Common myeloid progenitor, CD34-positive (primary cell): ENCODE data around the gene ZP1.
"Not testable (repeated sequence)": the region's sequence is repeated elsewhere in the genome, so short reads cannot be mapped to it uniquely, and the experiment has no call there.

Experiments used
- CTCF ChIA-PET: fragments of 350-600 bp; sonication (Branson Sonifier 250); formaldehyde crosslinking; loops from one replicate; lab custom pipeline; 2021; ENCODE audit warnings: antibody characterized with exemption; lab: Charles Lee
- POLR2A ChIA-PET: fragments of 350-600 bp; sonication (Branson Sonifier 250); formaldehyde crosslinking; loops from one replicate; lab custom pipeline; 2021; ENCODE audit warnings: antibody characterized with exemption; lab: Charles Lee
- DNase-seq, 3 donors: peaks; one replicate each; pipeline versions ENCODE4 v3.0.0 to v3.0.0-alpha.2; 2013
- H3K27ac ChIP-seq, 2 experiments: 1 replicate in 1 of 2; 2 replicates in 1 of 2; pipeline ENCODE4 v1.7.0; 2013; ENCODE audit warnings: inconsistent platforms in 2 of 2, low read length in 2 of 2, mild to moderate bottlenecking in 2 of 2, low read depth in 1 of 2, moderate library complexity in 1 of 2; ENCODE audit not compliant: severe bottlenecking in 2 of 2, insufficient read depth in 1 of 2, poor library complexity in 1 of 2
- H3K27me3 ChIP-seq, 5 experiments: replicated peaks in 2 of 5; 1 replicate in 3 of 5; 2 replicates in 2 of 5; pipeline versions ENCODE4 v1.6.1 to v1.7.0; 2013; ENCODE audit warnings: low read length in 4 of 5, mild to moderate bottlenecking in 2 of 5, moderate library complexity in 2 of 5, inconsistent platforms in 1 of 5; ENCODE audit not compliant: insufficient read depth in 5 of 5, control insufficient read depth in 4 of 5
- H3K36me3 ChIP-seq, 4 experiments: 1 replicate in 2 of 4; 2 replicates in 2 of 4; pipeline versions ENCODE4 v1.6.1 to v1.7.0; 2013; ENCODE audit warnings: low read length in 3 of 4, control low read depth in 1 of 4, mild to moderate bottlenecking in 1 of 4; ENCODE audit not compliant: control insufficient read depth in 4 of 4, insufficient read depth in 4 of 4
- H3K4me1 ChIP-seq, 4 experiments: 1 replicate in 3 of 4; 2 replicates in 1 of 4; pipeline versions ENCODE4 v1.6.1 to v1.7.1; 2013; ENCODE audit warnings: low read length in 3 of 4, mild to moderate bottlenecking in 3 of 4, control low read depth in 1 of 4, inconsistent platforms in 1 of 4, moderate library complexity in 1 of 4; ENCODE audit not compliant: control insufficient read depth in 4 of 4, insufficient read depth in 4 of 4; ENCODE audit errors: control extremely low read depth in 1 of 4
- H3K4me3 ChIP-seq, 7 experiments: 1 replicate in 4 of 7; 2 replicates in 3 of 7; pipeline versions ENCODE4 v1.5.1 to v1.7.0; 2013; ENCODE audit warnings: mild to moderate bottlenecking in 7 of 7, low read length in 6 of 7, moderate library complexity in 6 of 7, inconsistent platforms in 2 of 7, low read depth in 2 of 7, control low read depth in 1 of 7; ENCODE audit not compliant: insufficient read depth in 4 of 7, control insufficient read depth in 1 of 7; ENCODE audit errors: extremely low read depth in 1 of 7
- H3K9me3 ChIP-seq, 5 experiments: 1 replicate in 4 of 5; 2 replicates in 1 of 5; pipeline versions ENCODE4 v1.6.1 to v1.7.1; 2013; ENCODE audit warnings: low read length in 4 of 5, mild to moderate bottlenecking in 2 of 5, inconsistent platforms in 1 of 5, low read depth in 1 of 5, moderate library complexity in 1 of 5; ENCODE audit not compliant: control insufficient read depth in 4 of 5, insufficient read depth in 2 of 5; ENCODE audit errors: control extremely low read depth in 1 of 5
- WGBS: methylation state at CpG from one replicate; pipeline ENCODE4 v1.1.5; 2013; ENCODE audit not compliant: insufficient coverage; 5-methylcytosine and 5-hydroxymethylcytosine counted together

ZP1 gene

GRCh38 chr11:60902625-60903024 is 35.3 kb downstream of the ZP1 start:
- H3K27ac ChIP-seq: no peak overlapping the region
- WGBS: 97% methylated on average over 9 of the region's 11 CpGs
- CTCF ChIA-PET: interaction anchor here (1.0 to 10.5 kb wide), 7 partner anchors 11 to 139 kb away, joined by 3 to 138 read pairs (median 6); partner anchors contain the start of gene TMEM109
- DNase-seq: no peak
- POLR2A ChIA-PET: interaction anchor here (1.5 kb wide), 1 partner anchor 72 kb away, joined by 3 read pairs; no protein-coding TSS in a partner anchor
- H3K27me3 ChIP-seq: no peaks in the 10 kb centered on the region
- no peaks in the 10 kb centered on the region for H3K9me3 ChIP-seq
- peaks cover 13 to 31% (median 29%) of the 10 kb centered on the region in 4 experiments for H3K4me1 ChIP-seq
- no peak overlapping the region for H3K4me3 ChIP-seq
- peaks cover 10 to 66% (median 54%) of the 10 kb centered on the region in 4 experiments for H3K36me3 ChIP-seq

GRCh38 chr11:60905047-60905446 is 37.7 kb downstream of the ZP1 start:
- Histone ChIP-seq H3K4me3 (peak overlapping the region in 6 of 7 experiments; percentile 75 to 92 (median 88)), H3K9me3 (no peaks in the 10 kb centered on the region), H3K27ac (peak overlapping the region; percentile 76 to 89), H3K4me1 (peaks cover 13 to 30% (median 25%) of the 10 kb centered on the region in 4 experiments), H3K27me3 (no peaks in the 10 kb centered on the region), H3K36me3 (peaks cover 7 to 42% (median 36%) of the 10 kb centered on the region in 4 experiments)
- ChIA-PET CTCF (interaction anchor here (0.9 to 10.5 kb wide), 10 partner anchors 8 to 129 kb away, joined by 3 to 138 read pairs (median 5); partner anchors contain the start of gene TMEM109), POLR2A (no interaction called here)
- DNase-seq: no peak
- WGBS: 72% methylated on average over 2 of the region's 6 CpGs

GRCh38 chr11:60905551-60906113 is 38.3 kb downstream of the ZP1 start:
- DNase-seq: peak in 1 of 3 donors; percentile 30
- Histone ChIP-seq H3K36me3 (peaks cover 7 to 36% (median 30%) of the 10 kb centered on the region in 4 experiments), H3K4me3 (peak overlapping the region; percentile 75 to 92 (median 86)), H3K27me3 (no peaks in the 10 kb centered on the region), H3K9me3 (no peaks in the 10 kb centered on the region), H3K4me1 (peaks cover 13 to 30% (median 25%) of the 10 kb centered on the region in 4 experiments), H3K27ac (peak overlapping the region; percentile 76 to 89)
- CTCF ChIA-PET: interaction anchor here (0.9 to 10.5 kb wide), 10 partner anchors 8 to 130 kb away, joined by 3 to 138 read pairs (median 5); partner anchors contain the start of gene TMEM109
- POLR2A ChIA-PET: interaction anchor here (0.5 to 0.9 kb wide), 2 partner anchors 15 to 273 kb away, joined by 3 read pairs; no protein-coding TSS in a partner anchor
- 2% methylated on average over 11 of the region's 16 CpGs for WGBS

- DNase-seq: peak; percentile 96 to 99 (median 98)
- Histone ChIP-seq H3K36me3 (peaks cover 6 to 29% (median 24%) of the 10 kb centered on the region in 4 experiments), H3K27me3 (no peaks in the 10 kb centered on the region), H3K27ac (peak within 1 kb of the TSS; percentile 78 to 89), H3K4me1 (peaks cover 13 to 35% (median 28%) of the 10 kb centered on the region in 4 experiments), H3K4me3 (peak within 1 kb of the TSS; percentile 75 to 92 (median 86)), H3K9me3 (no peaks in the 10 kb centered on the region)
- 0% methylated on average over 70 of the region's 75 CpGs for WGBS
- POLR2A ChIA-PET: interaction anchor here (0.5 to 0.9 kb wide), 2 partner anchors 15 to 272 kb away, joined by 3 read pairs; no protein-coding TSS in a partner anchor
- CTCF ChIA-PET: interaction anchor here (0.7 to 10.5 kb wide), 9 partner anchors 8 to 131 kb away, joined by 3 to 138 read pairs (median 7); partner anchors contain the start of gene TMEM109
These were observed 39.0 kb downstream of the ZP1 start, which contains the start of gene PRPF19 for GRCh38 chr11:60906132-60906972. PRPF19 (minus strand) TSS chr11:60906585; CDS start chr11:60906382, 203 bp downstream.

GRCh38 chr11:60908803-60909202 is 41.5 kb downstream of the ZP1 start:
- CTCF ChIA-PET: interaction anchor here (1.1 to 1.8 kb wide), 3 partner anchors 9 to 21 kb away, joined by 3 to 8 read pairs (median 5); no protein-coding TSS in a partner anchor
- peaks cover 21 to 44% (median 34%) of the 10 kb centered on the region in 4 experiments for H3K4me1 ChIP-seq
- H3K4me3 ChIP-seq: no peak overlapping the region
- H3K27me3 ChIP-seq: no peaks in the 10 kb centered on the region
- no peak for DNase-seq
- POLR2A ChIA-PET: no interaction called here
- no peaks in the 10 kb centered on the region for H3K9me3 ChIP-seq
- no peak overlapping the region for H3K27ac ChIP-seq
- WGBS: 60% methylated on average over 1 of the region's 1 CpG
- H3K36me3 ChIP-seq: peaks cover 0 to 5% (median under 1%) of the 10 kb centered on the region in 4 experiments

GRCh38 chr11:60909680-60910280 is 42.4 kb downstream of the ZP1 start:
- H3K36me3 ChIP-seq, H3K9me3 ChIP-seq, H3K4me3 ChIP-seq, H3K27ac ChIP-seq, DNase-seq, POLR2A ChIA-PET, H3K27me3 ChIP-seq: not testable (repeated sequence)
- CTCF ChIA-PET: interaction anchor here (0.6 to 1.8 kb wide), 3 partner anchors 9 to 1180 kb away, joined by 3 to 8 read pairs (median 3); no protein-coding TSS in a partner anchor
- 97% methylated on average over 3 of the region's 3 CpGs for WGBS
- peaks cover 19 to 46% (median 36%) of the 10 kb centered on the region in 4 experiments for H3K4me1 ChIP-seq
